Nucleus accumbens (tissue), 56 donors: Measurements from ENCODE around the gene TEX35.
"Not testable (repeated sequence)": the region's sequence is repeated elsewhere in the genome, so short reads cannot be mapped to it uniquely, and the experiment has no call there.

Experiments used
- DNase-seq, 56 donors: peaks; one replicate each; lab custom pipeline; 2025; lab: John Stamatoyannopoulos, UW

Gene TEX35

GRCh38 chr1:178493301-178493741 is 19.6 kb upstream of the TEX35 start:
- no peak for DNase-seq

- DNase-seq: peak in 1 of 56 donors; percentile 26
These were observed 18.3 kb upstream of the TEX35 start for GRCh38 chr1:178494569-178494971.

DNA sequence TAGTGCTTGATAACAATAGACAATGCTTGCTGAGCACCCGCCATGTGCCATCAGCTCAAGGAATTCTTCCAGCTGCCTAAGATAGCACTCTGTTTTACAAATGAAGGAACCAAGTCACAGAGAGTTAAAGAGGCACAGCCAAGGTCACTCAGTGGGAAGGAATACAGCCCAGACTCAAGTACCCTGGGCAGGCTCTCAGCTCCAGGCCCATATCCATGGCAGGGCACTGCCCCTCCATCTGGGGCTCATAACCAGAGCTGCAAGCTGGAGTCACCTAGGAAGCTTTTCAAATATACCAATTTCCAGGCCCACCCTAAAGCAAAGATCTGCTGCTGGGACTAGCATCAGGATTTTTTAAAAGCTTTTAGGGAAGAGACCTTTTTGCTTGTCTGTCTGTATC is 17.8 kb upstream of the TEX35 start:
- peak in 1 of 56 donors; percentile 13 for DNase-seq

GRCh38 chr1:178495741-178496409 is 17.0 kb upstream of the TEX35 start:
- no peak for DNase-seq

DNA sequence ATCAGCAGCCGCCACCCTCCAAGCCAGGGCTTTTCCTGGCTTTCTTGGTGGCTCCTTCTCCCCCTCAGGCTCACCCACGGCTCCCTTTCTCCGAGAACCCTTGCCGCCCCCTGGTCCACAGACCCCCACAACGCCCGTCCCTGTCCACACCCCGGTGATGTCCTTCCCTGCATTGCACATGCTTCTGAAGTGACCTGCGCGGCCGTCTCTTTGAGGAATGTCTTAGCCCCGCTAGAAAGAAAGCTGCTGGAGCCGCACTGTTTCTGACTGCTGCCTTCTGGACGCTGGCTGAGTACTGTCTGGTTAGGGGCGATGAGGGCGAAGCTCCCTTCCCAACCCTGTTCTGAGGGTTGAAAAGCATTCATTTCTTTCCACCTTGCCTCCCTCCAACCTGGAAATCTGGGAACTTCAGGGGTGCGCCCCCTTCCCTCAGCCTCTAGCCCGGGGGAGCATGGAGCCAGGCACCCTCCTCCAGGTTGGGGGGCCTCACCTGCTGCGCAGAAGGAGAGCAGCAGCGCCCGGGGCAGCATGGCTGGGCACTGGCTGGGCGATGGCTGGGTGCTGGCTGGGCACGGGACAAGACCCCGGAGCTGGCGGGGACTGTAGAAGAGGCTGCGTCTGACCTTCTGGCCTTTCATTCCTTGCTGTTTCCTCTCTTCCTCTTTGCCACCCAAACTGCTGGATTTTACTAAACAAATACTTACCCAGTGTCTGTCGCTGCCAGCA is 16.3 kb upstream of the TEX35 start, which contains the start of gene CLEC20A:
CLEC20A (minus strand) TSS at position 555 of the 726 bp plus-strand sequence; CDS start at position 530, 25 bp downstream.
- DNase-seq: no peak

DNA sequence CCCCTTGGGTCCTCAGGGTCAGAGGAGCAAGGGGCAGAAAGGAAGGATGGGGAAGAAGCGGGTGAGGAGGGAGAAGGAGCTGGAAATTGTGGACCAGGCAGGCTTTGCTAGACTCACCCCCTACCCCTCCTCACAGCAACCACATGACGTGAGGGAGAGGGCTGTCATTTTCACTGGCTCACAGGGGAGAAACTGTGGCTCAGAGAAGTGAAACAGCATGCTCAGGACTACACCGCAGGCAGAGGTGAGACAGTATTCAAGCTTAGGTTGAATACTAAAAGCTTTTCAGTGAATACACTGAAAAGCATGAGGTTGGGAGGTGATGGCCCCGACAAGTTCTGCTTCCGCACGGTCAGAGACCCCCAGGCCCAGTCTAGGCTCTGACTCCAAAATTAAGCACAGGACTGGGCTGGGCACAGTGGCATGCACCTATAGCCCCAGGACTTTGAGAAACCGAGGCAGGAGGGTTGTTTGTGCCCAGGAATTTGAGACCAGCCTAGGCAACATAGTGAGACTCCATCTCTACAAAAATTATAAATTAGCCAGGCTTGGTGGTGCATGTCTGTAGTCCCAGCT is 14.9 kb upstream of the TEX35 start:
- DNase-seq: no peak

DNA sequence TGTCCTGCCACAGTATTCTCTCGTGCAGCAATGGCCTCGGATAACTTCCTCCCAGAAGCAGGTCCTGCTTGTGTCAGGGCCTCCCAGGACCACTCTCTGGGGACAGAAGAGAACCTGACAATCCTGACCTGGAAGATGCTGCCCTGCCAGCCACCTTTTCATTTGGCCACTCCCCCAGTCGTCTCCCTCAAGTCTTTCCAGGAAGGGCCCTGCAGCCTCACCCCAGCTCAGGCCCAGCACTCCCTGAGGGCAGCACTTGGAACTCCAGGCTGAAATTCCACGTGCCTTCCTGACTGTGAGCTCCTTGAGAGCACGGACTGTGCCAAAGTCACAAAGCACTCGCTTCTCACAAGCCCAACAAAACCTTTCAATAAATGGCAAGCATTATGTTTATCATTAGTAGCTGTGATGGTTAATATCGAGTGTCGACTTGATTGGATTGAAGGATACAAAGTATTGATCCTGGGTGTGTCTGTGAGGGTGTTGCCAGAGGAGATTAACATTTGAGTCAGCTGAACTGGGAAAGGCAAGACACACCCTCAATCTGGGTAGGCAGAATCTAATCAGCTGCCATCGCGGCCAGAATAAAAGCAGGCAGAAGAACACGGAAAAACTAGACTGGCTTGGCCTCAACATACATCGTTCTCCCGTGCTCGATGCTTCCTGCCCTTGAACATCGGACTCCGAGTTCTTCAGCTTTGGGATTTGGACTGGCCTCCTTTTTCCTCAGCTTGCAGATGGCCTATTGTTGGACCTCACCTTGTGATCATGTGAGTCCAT is 13.8 kb upstream of the TEX35 start:
- no peak for DNase-seq

GRCh38 chr1:178500091-178500770 is 12.7 kb upstream of the TEX35 start:
- no peak for DNase-seq

- DNase-seq: no peak
These were observed 11.9 kb upstream of the TEX35 start for GRCh38 chr1:178500936-178501554.

- peak in 43 of 56 donors; percentile 4 to 81 (median 37) for DNase-seq
These were observed 11.1 kb upstream of the TEX35 start for GRCh38 chr1:178501705-178502329.

DNA sequence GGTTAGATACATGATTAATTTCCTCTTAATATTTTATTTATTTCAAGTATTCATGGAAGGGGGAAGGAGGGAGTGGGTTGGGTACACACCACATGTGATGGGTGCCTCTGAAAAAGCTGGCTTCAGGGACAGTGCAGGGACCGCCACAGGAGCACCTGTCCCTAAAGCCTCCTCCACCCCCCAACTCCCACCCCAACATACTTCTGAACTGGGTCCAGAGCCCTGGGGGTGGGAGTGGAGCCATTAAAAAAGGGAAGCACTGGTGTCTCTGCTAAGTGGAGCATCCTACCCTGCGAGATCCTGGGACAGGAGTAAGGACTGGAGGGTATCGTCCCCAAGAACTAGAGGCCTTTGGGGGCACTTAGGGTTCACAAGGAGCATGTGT is 10.6 kb upstream of the TEX35 start:
- DNase-seq: no peak

- no peak for DNase-seq
These were observed 10.1 kb upstream of the TEX35 start for GRCh38 chr1:178502856-178503255.

DNA sequence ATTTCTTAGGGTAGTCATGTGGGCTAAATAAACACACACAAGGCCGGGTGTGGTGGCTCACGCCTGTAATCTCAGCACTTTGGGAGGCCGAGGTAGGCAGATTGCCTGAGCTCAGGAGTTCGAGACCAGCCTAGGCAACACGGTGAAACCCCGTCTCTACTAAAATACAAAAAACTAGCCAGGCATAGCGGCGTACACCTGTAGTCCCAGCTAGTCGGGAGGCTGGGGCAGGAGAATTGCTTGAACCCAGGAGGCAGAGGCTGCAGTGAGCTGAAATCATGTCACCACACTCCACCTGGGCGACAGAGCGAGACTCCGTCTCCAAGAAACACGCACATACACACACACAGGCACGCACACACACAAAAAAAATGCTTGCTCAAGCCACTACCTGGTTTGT is 9.6 kb upstream of the TEX35 start:
- not testable (repeated sequence) for DNase-seq

DNA sequence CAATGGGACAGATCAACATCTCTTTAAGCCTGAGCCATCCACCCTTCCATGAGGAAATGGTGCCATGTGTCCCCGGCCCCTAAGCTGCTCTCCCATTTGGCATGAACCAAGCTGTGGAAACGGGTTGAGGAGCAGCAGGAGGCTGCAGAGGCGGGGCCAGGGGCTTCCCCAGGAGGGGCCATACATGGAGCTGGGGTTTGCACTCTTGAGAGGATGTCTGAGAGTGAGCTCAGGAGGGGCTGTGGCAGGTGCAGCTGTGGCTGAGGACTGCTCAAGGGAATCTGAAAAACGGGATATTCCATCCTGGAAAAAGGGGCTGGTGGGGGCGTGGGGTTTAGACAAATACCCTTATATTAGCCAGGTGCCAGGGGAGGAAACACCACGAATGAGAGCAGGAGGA is 9.1 kb upstream of the TEX35 start:
- no peak for DNase-seq

DNA sequence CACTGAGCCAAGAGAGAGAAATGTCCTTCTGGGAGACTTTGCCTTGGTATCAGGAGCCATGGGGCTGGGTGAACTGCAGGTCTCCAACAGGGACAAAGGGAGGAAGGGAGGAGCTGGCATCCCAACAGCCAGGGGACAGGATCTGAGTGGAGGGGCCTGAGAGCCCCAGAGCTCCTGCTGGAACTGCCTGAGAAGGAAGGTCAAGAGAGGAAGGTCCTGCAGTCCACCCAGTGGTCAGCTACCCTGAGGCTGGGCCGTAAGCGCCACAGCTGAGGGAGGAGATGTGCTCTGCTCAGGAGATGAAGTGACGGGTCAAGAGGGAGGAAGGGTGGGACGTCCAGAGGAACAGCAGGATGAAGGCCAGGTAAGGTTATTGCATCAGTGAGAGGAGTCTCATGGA is 8.6 kb upstream of the TEX35 start:
- DNase-seq: no peak

GRCh38 chr1:178506177-178506576 is 6.7 kb upstream of the TEX35 start:
- peak in 1 of 56 donors; percentile 11 for DNase-seq

DNA sequence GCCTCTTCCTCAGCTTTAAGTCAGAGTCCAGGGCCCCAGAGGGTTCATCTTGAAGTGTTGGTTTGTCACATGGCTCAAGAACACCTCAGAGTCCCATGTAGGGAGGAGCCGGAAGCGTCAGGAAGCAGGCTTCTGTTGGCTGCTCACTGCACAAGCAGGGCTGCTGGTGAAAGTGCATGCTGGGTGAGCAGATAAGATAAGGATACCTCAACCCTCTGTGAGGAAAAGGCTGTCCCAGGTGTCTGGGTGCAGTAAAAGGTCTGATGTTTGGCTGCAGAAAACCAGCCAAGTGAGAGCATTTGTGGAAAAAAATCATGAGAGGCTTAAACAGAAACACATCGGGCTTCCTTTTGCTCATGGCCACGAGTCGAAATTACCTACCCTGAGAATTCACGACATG is 6.2 kb upstream of the TEX35 start:
- no peak for DNase-seq

GRCh38 chr1:178509414-178510007 is 3.4 kb upstream of the TEX35 start:
- no peak for DNase-seq

GRCh38 chr1:178510155-178510554 is 2.8 kb upstream of the TEX35 start:
- no peak for DNase-seq
